D721Med (cell line): ENCODE measurements around the gene CA12.

Experiments
- DNase-seq: peaks from one replicate; pipeline ENCODE4 v3.0.0; 2011; ENCODE audit warnings: low spot score; ENCODE audit not compliant: insufficient read length
- FAIRE-seq: peaks from 2 replicates; lab custom pipeline; 2011; peaks lifted over from hg19 to GRCh38; lab: Jason Lieb, UNC
- TF ChIP-seq, protein P1 (sequence below): IDR thresholded peaks from 2 replicates; pipeline ENCODE4 v1.5.1; 2012; ENCODE audit warnings: mild to moderate bottlenecking, control low read depth; ENCODE audit not compliant: insufficient read depth; ENCODE audit errors: missing control alignments

Gene CA12

DNA sequence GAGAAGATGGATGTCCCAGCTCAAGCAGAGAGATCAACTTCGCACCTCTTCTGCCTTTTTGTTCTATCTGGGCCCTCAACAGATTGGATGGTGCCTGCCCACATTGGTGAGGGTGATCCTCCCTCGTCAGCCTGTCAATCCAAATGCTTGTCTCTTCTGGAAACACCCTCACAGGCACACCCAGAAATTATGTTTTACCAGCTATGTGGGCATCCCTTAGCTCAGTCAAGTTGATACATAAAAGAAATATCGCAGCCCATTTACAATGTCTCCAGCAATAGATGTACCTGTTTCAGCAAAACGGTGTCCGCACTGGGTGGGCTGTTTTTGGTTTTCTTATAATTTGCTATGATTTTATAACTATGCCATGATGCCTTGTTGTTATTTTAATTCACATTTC is 27.5 kb upstream of the CA12 start:
- FAIRE-seq (no peak), DNase-seq (no peak)
- TF ChIP-seq, protein P1, sequence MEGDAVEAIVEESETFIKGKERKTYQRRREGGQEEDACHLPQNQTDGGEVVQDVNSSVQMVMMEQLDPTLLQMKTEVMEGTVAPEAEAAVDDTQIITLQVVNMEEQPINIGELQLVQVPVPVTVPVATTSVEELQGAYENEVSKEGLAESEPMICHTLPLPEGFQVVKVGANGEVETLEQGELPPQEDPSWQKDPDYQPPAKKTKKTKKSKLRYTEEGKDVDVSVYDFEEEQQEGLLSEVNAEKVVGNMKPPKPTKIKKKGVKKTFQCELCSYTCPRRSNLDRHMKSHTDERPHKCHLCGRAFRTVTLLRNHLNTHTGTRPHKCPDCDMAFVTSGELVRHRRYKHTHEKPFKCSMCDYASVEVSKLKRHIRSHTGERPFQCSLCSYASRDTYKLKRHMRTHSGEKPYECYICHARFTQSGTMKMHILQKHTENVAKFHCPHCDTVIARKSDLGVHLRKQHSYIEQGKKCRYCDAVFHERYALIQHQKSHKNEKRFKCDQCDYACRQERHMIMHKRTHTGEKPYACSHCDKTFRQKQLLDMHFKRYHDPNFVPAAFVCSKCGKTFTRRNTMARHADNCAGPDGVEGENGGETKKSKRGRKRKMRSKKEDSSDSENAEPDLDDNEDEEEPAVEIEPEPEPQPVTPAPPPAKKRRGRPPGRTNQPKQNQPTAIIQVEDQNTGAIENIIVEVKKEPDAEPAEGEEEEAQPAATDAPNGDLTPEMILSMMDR, result no peak

DNA sequence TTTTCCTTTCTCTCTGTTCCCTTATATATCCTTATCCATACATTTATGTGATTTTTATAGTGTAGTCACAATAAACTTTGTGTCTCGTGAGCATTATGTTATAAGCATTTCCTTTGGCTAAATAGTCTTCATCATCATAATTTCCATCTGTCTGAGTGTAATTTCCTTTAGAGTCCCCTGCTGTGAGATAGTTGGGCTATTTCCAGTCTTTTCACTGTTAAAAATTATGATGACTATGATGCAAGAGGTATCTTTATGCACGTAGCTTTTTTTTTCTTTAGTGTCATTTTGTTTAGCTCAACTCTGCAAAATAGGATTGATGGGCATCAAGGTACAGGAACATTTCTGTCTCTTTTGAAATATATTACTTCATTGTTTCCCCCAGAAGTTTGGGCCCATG is 26.9 kb upstream of the CA12 start:
- FAIRE-seq (no peak), DNase-seq (no peak)
- TF ChIP-seq, protein P1, result no peak

DNA sequence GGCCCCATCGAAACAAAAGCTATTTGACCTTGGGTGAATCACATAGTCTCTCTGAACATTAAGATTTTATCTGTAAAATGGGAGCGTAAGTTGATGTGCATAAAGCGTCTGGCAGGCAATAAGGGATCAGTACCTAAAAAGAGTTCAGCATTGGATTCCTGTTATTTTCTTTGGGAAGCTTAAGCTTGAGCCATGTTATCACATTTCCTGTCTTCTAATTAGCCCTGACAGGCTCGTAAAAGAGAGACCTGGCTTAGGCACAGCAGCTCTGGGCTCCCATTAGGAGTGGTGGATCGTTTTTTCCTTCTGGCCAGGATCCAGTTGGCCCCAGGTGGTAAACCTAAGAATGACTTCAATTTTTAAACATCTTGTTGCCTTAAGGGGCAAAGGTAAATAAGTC is 26.0 kb upstream of the CA12 start:
- DNase-seq (no peak), FAIRE-seq (no peak)
- TF ChIP-seq, protein P1, result no peak

DNA sequence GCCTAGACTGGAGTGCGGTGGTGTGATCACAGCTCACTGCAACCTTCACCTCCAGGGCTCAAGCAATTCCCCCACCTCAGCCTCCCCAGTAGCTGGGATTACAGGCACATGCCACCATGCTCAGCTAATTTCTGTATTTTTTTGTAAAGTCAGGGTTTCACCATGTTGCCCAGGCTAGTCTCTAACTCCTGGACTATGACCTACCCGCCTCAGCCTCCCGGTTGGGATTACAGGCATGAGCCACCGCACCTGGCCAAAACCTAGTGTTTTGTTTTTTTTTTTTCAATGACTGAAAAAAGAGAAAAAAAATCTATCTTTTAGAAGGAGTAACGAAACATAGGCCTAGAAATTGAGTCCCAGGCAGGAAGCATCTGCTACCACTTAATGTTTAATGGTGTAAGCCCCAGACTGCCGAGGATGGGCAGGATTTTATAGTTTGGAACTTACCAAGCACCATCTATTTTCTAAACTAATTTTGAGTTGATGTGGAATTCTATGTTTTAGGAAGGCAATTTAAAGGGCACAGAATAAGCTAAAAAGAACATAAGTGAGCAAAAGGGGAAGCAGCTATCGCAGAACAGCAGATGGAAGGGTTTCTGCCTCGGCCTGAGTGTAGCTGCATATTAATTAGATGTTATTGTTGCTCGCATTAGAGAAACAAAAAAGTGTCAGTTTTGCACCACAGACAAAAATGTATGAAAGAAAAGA is 24.2 kb upstream of the CA12 start:
- no peak for DNase-seq
- FAIRE-seq, result no peak
- TF ChIP-seq, protein P1, result no peak

DNA sequence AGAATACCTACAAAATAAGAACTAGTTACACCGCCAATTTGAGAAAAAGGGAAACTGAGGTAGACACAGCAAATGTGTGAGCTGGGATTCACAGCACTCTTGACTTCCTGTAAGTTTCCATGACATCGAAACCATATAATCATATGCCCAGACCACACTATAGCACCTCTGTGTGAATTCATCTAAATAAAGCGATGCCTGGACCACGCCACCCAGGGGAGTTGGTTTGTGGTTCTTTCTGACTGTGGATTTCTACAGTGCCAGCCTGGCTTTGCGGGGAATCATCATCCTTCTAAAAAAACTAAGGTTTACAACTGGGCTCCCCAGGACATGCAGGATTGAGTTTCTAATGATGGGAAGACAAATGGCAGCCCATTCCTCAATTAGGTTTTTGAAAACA is 23.5 kb upstream of the CA12 start:
- DNase-seq, result no peak
- FAIRE-seq, result no peak

DNA sequence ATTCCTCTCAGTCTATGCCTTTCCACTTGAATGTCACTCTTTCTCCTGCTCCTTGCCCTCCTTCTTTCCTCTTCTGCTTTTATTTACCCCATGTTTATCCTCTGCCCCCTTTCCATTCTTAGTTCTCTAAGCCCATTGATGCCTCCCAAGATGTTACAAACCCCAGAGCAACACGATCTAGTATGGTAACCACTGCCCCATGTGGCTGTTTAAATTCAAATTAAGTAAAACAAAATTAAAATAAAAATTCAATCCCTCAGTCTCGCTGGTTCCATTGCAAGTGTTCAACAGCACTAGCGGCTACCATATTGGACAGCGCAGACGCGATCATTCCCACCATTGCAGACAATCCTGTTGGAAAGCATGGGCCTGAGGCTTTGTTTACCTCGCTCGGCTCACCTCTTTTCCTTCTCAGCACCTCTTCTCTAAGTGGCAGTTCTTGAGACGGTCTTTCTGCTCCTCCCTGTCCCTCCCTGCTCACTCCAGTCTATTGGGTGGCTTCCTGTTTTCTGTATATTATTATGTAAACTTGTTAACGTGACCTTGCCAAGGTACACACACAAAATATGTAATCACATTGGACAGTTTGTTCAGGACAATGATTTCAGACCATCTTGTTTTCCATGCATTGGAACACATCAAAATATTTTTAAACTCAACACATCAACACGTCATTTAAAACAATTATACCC is 21.8 kb upstream of the CA12 start:
- TF ChIP-seq, protein P1, result no peak
- DNase-seq (no peak), FAIRE-seq (no peak)

More for the DNA sequence above, 23.5 kb upstream of the CA12 start:
- TF ChIP-seq, protein P1, result no peak
